ENCODE results near the gene RPL14.
"Not testable (repeated sequence)": the region's sequence is repeated elsewhere in the genome, so short reads cannot be mapped to it uniquely, and the experiment has no call there.

RPL14 gene

GRCh38 chr3:40456940-40457823 lies at the start of gene RPL14:
TSS of gene RPL14 (plus strand) at chr3:40457339. CDS start at chr3:40457472, 133 bp downstream.
- DNase-seq, result peak; percentile 95

- no peak for DNase-seq
Measured at GRCh38 chr3:40407611-40408010, 49.5 kb upstream of the RPL14 start.

- no peak for DNase-seq
Measured at GRCh38 chr3:40414270-40414669, 42.9 kb upstream of the RPL14 start.

- no peak for DNase-seq
Measured at GRCh38 chr3:40417845-40418543, 39.1 kb upstream of the RPL14 start.

- no peak for DNase-seq
Measured at GRCh38 chr3:40422861-40423260, 34.3 kb upstream of the RPL14 start.

- no peak for DNase-seq
Measured at GRCh38 chr3:40427045-40427669, 30.0 kb upstream of the RPL14 start.

GRCh38 chr3:40432793-40433192 lies 24.3 kb upstream of the RPL14 start:
- no peak for DNase-seq

GRCh38 chr3:40437889-40438288 lies 19.2 kb upstream of the RPL14 start:
- no peak for DNase-seq

- DNase-seq, result no peak
Measured at GRCh38 chr3:40445062-40445461, 12.1 kb upstream of the RPL14 start.

- DNase-seq, result no peak
Measured at GRCh38 chr3:40445880-40446279, 11.3 kb upstream of the RPL14 start.

- no peak for DNase-seq
Measured at GRCh38 chr3:40450438-40450837, 6.7 kb upstream of the RPL14 start.

- DNase-seq, result no peak
Measured at GRCh38 chr3:40451551-40451950, 5.6 kb upstream of the RPL14 start.

- no peak for DNase-seq
Measured at GRCh38 chr3:40452057-40452456, 5.1 kb upstream of the RPL14 start.

GRCh38 chr3:40452562-40452875 lies 4.6 kb upstream of the RPL14 start:
- DNase-seq, result no peak

GRCh38 chr3:40452876-40453730 lies 4.0 kb upstream of the RPL14 start:
- DNase-seq, result peak; percentile 97

- DNase-seq, result no peak
Measured at GRCh38 chr3:40453933-40454332, 3.2 kb upstream of the RPL14 start.

GRCh38 chr3:40455328-40455727 lies 1.8 kb upstream of the RPL14 start:
- DNase-seq, result no peak

GRCh38 chr3:40456279-40456939 lies 730 bp upstream of the RPL14 start:
- DNase-seq, result no peak

- no peak for DNase-seq
Measured at GRCh38 chr3:40458473-40458872, 1.3 kb downstream of the RPL14 start.

GRCh38 chr3:40460481-40460880 lies 3.3 kb downstream of the RPL14 start:
- DNase-seq, result not testable (repeated sequence)

- DNase-seq, result no peak
Measured at GRCh38 chr3:40461161-40461560, 4.0 kb downstream of the RPL14 start.

- not testable (repeated sequence) for DNase-seq
Measured at GRCh38 chr3:40462838-40463237, 5.7 kb downstream of the RPL14 start.

Data from CD4-positive, alpha-beta T cell treated with Interleukin-12 subunit alpha and Interleukin-12 subunit beta, for 1 hour (primary cell).